Endothelial cell of umbilical vein (primary cell): ENCODE results near the gene PARP6. TPM values are rescaled to one million over a fixed set of nuclear protein-coding genes. Genes with fewer than 3 reads are reported as not detected.

Source experiments
- BruUV-seq: library from RNA; stranded (reverse); fragments of 400-500 nt; replicated peaks from 2 replicates; lab custom pipeline; 2021; lab: Mats Ljungman, UMichigan
- CTCF ChIA-PET: fragments of 300-600, 350-600 bp; sonication (Branson Sonifier 250); formaldehyde crosslinking; loops from one replicate; lab custom pipeline; 2021; ENCODE audit warnings: antibody characterized with exemption, inconsistent platforms; lab: Charles Lee
- POLR2A ChIA-PET: fragments of 300-600, 350-600 bp; sonication (Branson Sonifier 250); formaldehyde crosslinking; loops from one replicate; lab custom pipeline; 2021; ENCODE audit warnings: antibody characterized with exemption, inconsistent platforms; lab: Charles Lee
- DNase-seq: peaks from one replicate; pipeline ENCODE4 v3.0.0-alpha.2; 2011; ENCODE audit warnings: low read depth, low spot score
- FAIRE-seq: peaks from 2 replicates; lab custom pipeline; 2011; peaks lifted over from hg19 to GRCh38; lab: Jason Lieb, UNC
- H2AFZ ChIP-seq: 2 replicates; pipeline ENCODE4 v1.6.0; 2012; ENCODE audit warnings: low read depth, low read length, control low read depth, inconsistent platforms
- H3K27ac ChIP-seq: 2 replicates; pipeline ENCODE4 v1.5.1; 2011; ENCODE audit warnings: low read depth, mild to moderate bottlenecking, control low read depth, low read length, moderate library complexity; ENCODE audit not compliant: insufficient read depth
- H3K27me3 ChIP-seq, 2 experiments: 2 replicates each; pipeline versions ENCODE4 v1.6.0 to v1.6.1; 2011; ENCODE audit warnings: low read length in 2 of 2, mixed read lengths in 1 of 2; ENCODE audit not compliant: control insufficient read depth in 2 of 2, insufficient read depth in 2 of 2
- H3K36me3 ChIP-seq, 2 experiments: 2 replicates in 1 of 2; 3 replicates in 1 of 2; pipeline ENCODE4 v1.5.1; 2011; ENCODE audit warnings: low read length in 2 of 2, mild to moderate bottlenecking in 1 of 2, moderate library complexity in 1 of 2; ENCODE audit not compliant: control insufficient read depth in 2 of 2, insufficient read depth in 2 of 2; ENCODE audit errors: extremely low read depth in 1 of 2
- H3K4me1 ChIP-seq: 3 replicates; pipeline ENCODE4 v1.5.1; 2011; ENCODE audit warnings: mild to moderate bottlenecking, low read length; ENCODE audit not compliant: control insufficient read depth, insufficient read depth; ENCODE audit errors: extremely low read depth
- H3K4me2 ChIP-seq: 2 replicates; pipeline ENCODE4 v1.6.1; 2011; ENCODE audit warnings: low read length, control low read depth, mixed read lengths; ENCODE audit not compliant: insufficient read depth
- H3K4me3 ChIP-seq, 3 experiments: fragments of 200-600 bp in 1 of 3; sonication (generic), shearing (Covaris generic) in 1 of 3; replicated peaks in 1 of 3; 2 replicates each; pipeline ENCODE4 v1.5.1; 2011 to 2016; ENCODE audit warnings: control low read depth in 3 of 3, low read length in 3 of 3, mild to moderate bottlenecking in 2 of 3, inconsistent platforms in 1 of 3, low read depth in 1 of 3, moderate library complexity in 1 of 3; ENCODE audit not compliant: insufficient read depth in 1 of 3
- H3K79me2 ChIP-seq: 2 replicates; pipeline ENCODE4 v1.6.0; 2012; ENCODE audit warnings: low read length, inconsistent platforms; ENCODE audit not compliant: control insufficient read depth, insufficient read depth
- H3K9ac ChIP-seq: replicated peaks from 2 replicates; pipeline ENCODE3; 2011; ENCODE audit warnings: low read length, control low read depth; ENCODE audit not compliant: insufficient read depth; ENCODE audit errors: extremely low read depth
- H3K9me1 ChIP-seq: replicated peaks from 3 replicates; pipeline ENCODE4 v1.6.0; 2011; ENCODE audit warnings: mild to moderate bottlenecking, low read length; ENCODE audit not compliant: control insufficient read depth, insufficient read depth; ENCODE audit errors: extremely low read depth
- H3K9me3 ChIP-seq: replicated peaks from 2 replicates; pipeline ENCODE4 v1.5.1; 2012; ENCODE audit warnings: low read length, inconsistent platforms; ENCODE audit not compliant: control insufficient read depth, insufficient read depth
- H4K20me1 ChIP-seq: replicated peaks from 2 replicates; pipeline ENCODE3; 2011; ENCODE audit warnings: mild to moderate bottlenecking, low read length; ENCODE audit not compliant: control insufficient read depth, insufficient read depth; ENCODE audit errors: extremely low read depth
- CTCF ChIP-seq, 2 donors: IDR thresholded peaks; 1 replicate in 1 of 2; 2 replicates in 1 of 2; pipeline ENCODE4 v1.5.1; 2011; ENCODE audit warnings: low read length in 2 of 2, mild to moderate bottlenecking in 2 of 2, moderate library complexity in 2 of 2, control low read depth in 1 of 2, inconsistent platforms in 1 of 2, low read depth in 1 of 2; ENCODE audit not compliant: insufficient read depth in 1 of 2; ENCODE audit errors: extremely low read depth in 1 of 2
- EZH2 ChIP-seq: IDR thresholded peaks from 2 replicates; pipeline ENCODE4 v1.6.1; 2012; ENCODE audit warnings: borderline replicate concordance, low read depth, mild to moderate bottlenecking, moderate library complexity, low read length, inconsistent platforms; ENCODE audit not compliant: severe bottlenecking
- FOS ChIP-seq: IDR thresholded peaks from 2 replicates; pipeline ENCODE4 v1.6.1; 2011; ENCODE audit warnings: mild to moderate bottlenecking, low read length, moderate library complexity, borderline replicate concordance; ENCODE audit not compliant: insufficient read depth
- GATA2 ChIP-seq: IDR thresholded peaks from 2 replicates; pipeline ENCODE4 v1.7.0; 2011; ENCODE audit warnings: low read depth, mild to moderate bottlenecking, moderate library complexity, mixed read lengths, low read length; ENCODE audit not compliant: insufficient read length, insufficient read depth
- JUN ChIP-seq: IDR thresholded peaks from 2 replicates; pipeline ENCODE4 v1.6.1; 2011; ENCODE audit warnings: borderline replicate concordance, low read depth; ENCODE audit not compliant: insufficient read length, insufficient read depth
- MAX ChIP-seq: IDR thresholded peaks from 2 replicates; pipeline ENCODE4 v1.6.1; 2011; ENCODE audit not compliant: insufficient read depth, insufficient read length
- MYC ChIP-seq: IDR thresholded peaks from one replicate; pipeline ENCODE4 v1.6.1; 2011; ENCODE audit warnings: mild to moderate bottlenecking, low read depth, low read length
- POLR2A ChIP-seq: IDR thresholded peaks from 2 replicates; pipeline ENCODE4 v1.6.1; 2012; ENCODE audit warnings: low read depth, mild to moderate bottlenecking, control low read depth, low read length
- POLR2AphosphoS5 ChIP-seq: IDR thresholded peaks from 2 replicates; pipeline ENCODE4 v1.6.1; 2012; ENCODE audit warnings: low read depth, mild to moderate bottlenecking, control low read depth, low read length, moderate library complexity; ENCODE audit not compliant: insufficient read depth
- dilution Hi-C: fragments of 300-500 bp; cut with MboI; formaldehyde crosslinking; loops from one replicate; pipeline ENCODE4 v1.15.0; 2019; ENCODE audit warnings: low sequenced_read_pairs; ENCODE audit not compliant: extremely low pct_ligation_motif_present
- intact Hi-C: fragments of 100-400 bp; cut with micrococcal nuclease; formaldehyde crosslinking; loops from one replicate; pipeline ENCODE4 v1.10.0; 2022
- polyA plus RNA-seq, 4 experiments: library from polyadenylated mRNA; depleted of rRNA in 3 of 4; stranded (reverse) in 3 of 4; unstranded in 1 of 4; fragments of >200 nt; gene quantifications; 2 replicates each; pipeline versions ENCODE4 v1.2.1 to v1.2.3, GENCODE V29; 2011 to 2012; ENCODE audit warnings: missing spikeins in 1 of 4
- total RNA-seq: library from RNA; stranded (reverse); gene quantifications from 2 replicates; pipeline ENCODE4 v1.2.3, GENCODE V29; 2021

PARP6 gene
- total and polyA plus RNA-seq, 2 donors (not counting 3 experiments of a cell fraction or from before 2014, with no cell fraction given) = 41.1 to 53.3 TPM

DNA sequence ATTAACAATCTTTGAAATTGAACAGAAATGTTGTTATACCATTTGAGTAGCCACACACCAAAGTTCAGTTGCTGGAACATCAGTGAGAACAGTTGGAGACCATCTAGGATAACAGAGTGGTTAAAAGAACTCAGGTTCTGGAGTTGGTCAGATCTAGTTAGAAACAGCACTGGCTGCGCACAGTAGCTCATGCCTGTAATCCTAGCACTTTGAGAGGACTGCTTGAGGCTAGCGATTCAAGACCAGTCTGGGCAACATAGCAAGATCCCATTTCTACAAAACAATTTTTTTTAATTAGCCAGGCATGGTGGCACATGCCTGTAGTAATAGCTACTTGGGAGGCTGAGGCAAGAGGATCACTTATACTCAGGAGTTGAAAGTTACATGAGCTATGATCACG lies 33.8 kb downstream of the PARP6 start:
- Histone ChIP-seq H3K27ac (no peak overlapping the region), H3K9me1 (no peaks in the 10 kb centered on the region), H3K27me3 (no peaks in the 10 kb centered on the region), H2AFZ (no peak overlapping the region), H3K36me3 (peaks cover 0 to 15% of the 10 kb centered on the region in 2 experiments), H3K4me2 (no peak overlapping the region), H3K9ac (no peak overlapping the region), H3K4me1 (peaks cover 18% of the 10 kb centered on the region), H4K20me1 (no peaks in the 10 kb centered on the region), H3K4me3 (no peak overlapping the region), H3K9me3 (no peaks in the 10 kb centered on the region), H3K79me2 (no peaks in the 10 kb centered on the region)
- no TSS peak for BruUV-seq
- ChIA-PET POLR2A (interaction anchor here (0.6 kb wide), 1 partner anchor 9 kb away, joined by 5 read pairs; no protein-coding TSS in a partner anchor), CTCF (interaction anchor here (0.9 to 1.7 kb wide), 2 partner anchors 11 to 39 kb away, joined by 3 to 13 read pairs; no protein-coding TSS in a partner anchor)
- intact Hi-C loops (loop anchor here (10.0 kb wide), 1 partner anchor 944 kb away; no protein-coding TSS in a partner anchor), dilution Hi-C loops (no loop called here)
- FAIRE-seq (no peak), DNase-seq (no peak)
- TF ChIP-seq JUN (no peak), CTCF (IDR thresholded peaks at IDR 0.05; ENCODE audit: extremely low read depth in 1 of 2, insufficient read depth in 1 of 2, low read depth in 1 of 2, low read length in 2 of 2) (no peak), MAX (no peak), POLR2A (no peak), POLR2AphosphoS5 (no peak), FOS (no peak), EZH2 (no peak), GATA2 (no peak), MYC (no peak)
